ENCODE results near the gene GPRC5B.

The GPRC5B gene

GRCh38 chr16:19810817-19811731 lies 73.6 kb downstream of the GPRC5B start:
- H3K9ac ChIP-seq (ENCODE audit: low read length) = no peak overlapping the region
- no peak overlapping the region for H3K4me3 ChIP-seq (ENCODE audit: low read depth, low read length)
- H3K36me3 ChIP-seq (ENCODE audit: control insufficient read depth, insufficient read depth, low read length) = no peaks in the 10 kb centered on the region
- H3K27me3 ChIP-seq (ENCODE audit: control insufficient read depth, insufficient read depth, low read length) = no peaks in the 10 kb centered on the region
- H3K27ac ChIP-seq (ENCODE audit: low read depth, low read length) = no peak overlapping the region
- peaks cover 21% of the 10 kb centered on the region for H3K9me3 ChIP-seq (ENCODE audit: control insufficient read depth, insufficient read depth, low read depth, low read length)
- H3K4me1 ChIP-seq (ENCODE audit: control insufficient read depth, insufficient read depth, low read length) = no peaks in the 10 kb centered on the region

- Histone ChIP-seq H3K4me3 (ENCODE audit: low read depth, low read length) (no peak overlapping the region), H3K27me3 (ENCODE audit: control insufficient read depth, insufficient read depth, low read length) (no peaks in the 10 kb centered on the region), H3K36me3 (ENCODE audit: control insufficient read depth, insufficient read depth, low read length) (no peaks in the 10 kb centered on the region), H3K4me1 (ENCODE audit: control insufficient read depth, insufficient read depth, low read length) (peaks cover 6% of the 10 kb centered on the region; the same call in 1 of the 2 replicates), H3K9me3 (ENCODE audit: control insufficient read depth, insufficient read depth, low read depth, low read length) (peaks cover 33% of the 10 kb centered on the region), H3K27ac (ENCODE audit: low read depth, low read length) (no peak overlapping the region), H3K9ac (ENCODE audit: low read length) (no peak overlapping the region)
Observed at GRCh38 chr16:19809693-19810092, 75.0 kb downstream of the GPRC5B start.

DNA sequence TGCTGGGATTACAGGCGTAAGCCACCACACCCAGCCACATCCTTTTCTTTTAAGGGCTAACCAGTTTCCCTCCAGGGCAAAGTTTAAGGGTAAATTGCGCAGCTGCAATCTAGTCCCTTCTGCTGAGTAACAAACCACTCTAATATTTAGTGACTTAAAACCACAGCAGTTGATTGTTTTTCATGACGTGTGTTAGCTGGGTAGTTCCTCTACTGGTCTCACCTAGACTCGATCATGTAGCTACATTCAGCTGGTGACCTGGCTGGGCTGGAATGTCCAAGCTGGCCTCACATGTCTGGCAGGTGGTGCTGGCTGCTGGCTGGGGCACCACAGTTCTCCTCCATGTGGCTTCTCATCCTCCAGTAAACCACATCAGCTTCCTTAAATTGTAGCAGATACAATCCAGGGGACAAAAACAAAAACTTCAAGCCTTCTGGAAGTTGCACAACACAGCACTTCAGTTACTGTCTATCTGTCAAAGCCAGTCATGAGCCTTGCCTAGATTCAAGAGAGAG lies 75.5 kb downstream of the GPRC5B start:
- H3K9me3 ChIP-seq (ENCODE audit: control insufficient read depth, insufficient read depth, low read depth, low read length) = peaks cover 33% of the 10 kb centered on the region
- H3K36me3 ChIP-seq (ENCODE audit: control insufficient read depth, insufficient read depth, low read length) = no peaks in the 10 kb centered on the region
- H3K27ac ChIP-seq (ENCODE audit: low read depth, low read length) = no peak overlapping the region
- H3K9ac ChIP-seq (ENCODE audit: low read length) = no peak overlapping the region
- H3K4me3 ChIP-seq (ENCODE audit: low read depth, low read length) = no peak overlapping the region
- peaks cover 10% of the 10 kb centered on the region; the same call in 1 of the 2 replicates for H3K4me1 ChIP-seq (ENCODE audit: control insufficient read depth, insufficient read depth, low read length)
- H3K27me3 ChIP-seq (ENCODE audit: control insufficient read depth, insufficient read depth, low read length) = no peaks in the 10 kb centered on the region

GRCh38 chr16:19808061-19808641 lies 76.5 kb downstream of the GPRC5B start:
- Histone ChIP-seq H3K27ac (ENCODE audit: low read depth, low read length) (no peak overlapping the region), H3K36me3 (ENCODE audit: control insufficient read depth, insufficient read depth, low read length) (no peaks in the 10 kb centered on the region), H3K4me3 (ENCODE audit: low read depth, low read length) (no peak overlapping the region), H3K9ac (ENCODE audit: low read length) (no peak overlapping the region), H3K9me3 (ENCODE audit: control insufficient read depth, insufficient read depth, low read depth, low read length) (peaks cover 28% of the 10 kb centered on the region), H3K4me1 (ENCODE audit: control insufficient read depth, insufficient read depth, low read length) (peaks cover 10% of the 10 kb centered on the region; the same call in 1 of the 2 replicates), H3K27me3 (ENCODE audit: control insufficient read depth, insufficient read depth, low read length) (no peaks in the 10 kb centered on the region)

All from HUES6 (cell line).